Hematopoietic multipotent progenitor cell treated with erythropoietin and hydrocortisone succinate and interleukin-3 and kit ligand, for 6 days (in vitro differentiated cells): ENCODE measurements around the gene RTL3.

ENCODE experiments used
- DNase-seq: peaks from one replicate; pipeline ENCODE4 v3.0.0-alpha.2; 2015

Gene RTL3

GRCh38 chrX:78614264-78614663, 44.9 kb downstream of the RTL3 start:
- DNase-seq: no peak
